MM.1S (cell line): ENCODE results near the gene RAB4B.

Experiments
- EZH2 ChIP-seq: fragments of 300-600 bp; sonication (generic); optimal IDR thresholded peaks from 2 replicates; pipeline ENCODE3; 2017; ENCODE audit warnings: low read depth, mild to moderate bottlenecking, antibody characterized with exemption, low read length, mixed read lengths
- EZH2phosphoT487 ChIP-seq: fragments of 300-600 bp; sonication (generic); IDR thresholded peaks from 2 replicates; pipeline ENCODE4 v1.6.1; 2018; ENCODE audit warnings: antibody characterized with exemption, low read length
- TF ChIP-seq, protein P1 (sequence below): fragments of 300-600 bp; sonication (generic); IDR thresholded peaks from 2 replicates; pipeline ENCODE4 v1.5.1; 2016; ENCODE audit warnings: antibody characterized with exemption, low read length, mixed read lengths

GRCh38 chr19:40756502-40757110, 21.4 kb upstream of the RAB4B start:
- TF ChIP-seq, protein P1, sequence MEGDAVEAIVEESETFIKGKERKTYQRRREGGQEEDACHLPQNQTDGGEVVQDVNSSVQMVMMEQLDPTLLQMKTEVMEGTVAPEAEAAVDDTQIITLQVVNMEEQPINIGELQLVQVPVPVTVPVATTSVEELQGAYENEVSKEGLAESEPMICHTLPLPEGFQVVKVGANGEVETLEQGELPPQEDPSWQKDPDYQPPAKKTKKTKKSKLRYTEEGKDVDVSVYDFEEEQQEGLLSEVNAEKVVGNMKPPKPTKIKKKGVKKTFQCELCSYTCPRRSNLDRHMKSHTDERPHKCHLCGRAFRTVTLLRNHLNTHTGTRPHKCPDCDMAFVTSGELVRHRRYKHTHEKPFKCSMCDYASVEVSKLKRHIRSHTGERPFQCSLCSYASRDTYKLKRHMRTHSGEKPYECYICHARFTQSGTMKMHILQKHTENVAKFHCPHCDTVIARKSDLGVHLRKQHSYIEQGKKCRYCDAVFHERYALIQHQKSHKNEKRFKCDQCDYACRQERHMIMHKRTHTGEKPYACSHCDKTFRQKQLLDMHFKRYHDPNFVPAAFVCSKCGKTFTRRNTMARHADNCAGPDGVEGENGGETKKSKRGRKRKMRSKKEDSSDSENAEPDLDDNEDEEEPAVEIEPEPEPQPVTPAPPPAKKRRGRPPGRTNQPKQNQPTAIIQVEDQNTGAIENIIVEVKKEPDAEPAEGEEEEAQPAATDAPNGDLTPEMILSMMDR, result no peak
- no peak for TF ChIP-seq EZH2
- no peak for TF ChIP-seq EZH2phosphoT487
